ENCODE measurements around the gene BAIAP2.

The BAIAP2 gene

GRCh38 chr17:81134064-81134781, 99.3 kb downstream of the BAIAP2 start:
- TF ChIP-seq, protein P1, sequence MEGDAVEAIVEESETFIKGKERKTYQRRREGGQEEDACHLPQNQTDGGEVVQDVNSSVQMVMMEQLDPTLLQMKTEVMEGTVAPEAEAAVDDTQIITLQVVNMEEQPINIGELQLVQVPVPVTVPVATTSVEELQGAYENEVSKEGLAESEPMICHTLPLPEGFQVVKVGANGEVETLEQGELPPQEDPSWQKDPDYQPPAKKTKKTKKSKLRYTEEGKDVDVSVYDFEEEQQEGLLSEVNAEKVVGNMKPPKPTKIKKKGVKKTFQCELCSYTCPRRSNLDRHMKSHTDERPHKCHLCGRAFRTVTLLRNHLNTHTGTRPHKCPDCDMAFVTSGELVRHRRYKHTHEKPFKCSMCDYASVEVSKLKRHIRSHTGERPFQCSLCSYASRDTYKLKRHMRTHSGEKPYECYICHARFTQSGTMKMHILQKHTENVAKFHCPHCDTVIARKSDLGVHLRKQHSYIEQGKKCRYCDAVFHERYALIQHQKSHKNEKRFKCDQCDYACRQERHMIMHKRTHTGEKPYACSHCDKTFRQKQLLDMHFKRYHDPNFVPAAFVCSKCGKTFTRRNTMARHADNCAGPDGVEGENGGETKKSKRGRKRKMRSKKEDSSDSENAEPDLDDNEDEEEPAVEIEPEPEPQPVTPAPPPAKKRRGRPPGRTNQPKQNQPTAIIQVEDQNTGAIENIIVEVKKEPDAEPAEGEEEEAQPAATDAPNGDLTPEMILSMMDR (IDR thresholded peaks at IDR 0.05) = no peak
- Histone ChIP-seq H3K36me3 (peaks cover 72% of the 10 kb centered on the region), H3K4me3 (ENCODE audit: low read depth in 1 of 2, low read length in 1 of 2) (no peak overlapping the region), H3K9me3 (no peaks in the 10 kb centered on the region), H3K27me3 (no peaks in the 10 kb centered on the region), H3K4me1 (ENCODE audit: control insufficient read depth in 1 of 2, insufficient read depth in 1 of 2, low read depth in 1 of 2, low read length in 1 of 2) (no peaks in the 10 kb centered on the region), H3K27ac (no peak overlapping the region)

DNA sequence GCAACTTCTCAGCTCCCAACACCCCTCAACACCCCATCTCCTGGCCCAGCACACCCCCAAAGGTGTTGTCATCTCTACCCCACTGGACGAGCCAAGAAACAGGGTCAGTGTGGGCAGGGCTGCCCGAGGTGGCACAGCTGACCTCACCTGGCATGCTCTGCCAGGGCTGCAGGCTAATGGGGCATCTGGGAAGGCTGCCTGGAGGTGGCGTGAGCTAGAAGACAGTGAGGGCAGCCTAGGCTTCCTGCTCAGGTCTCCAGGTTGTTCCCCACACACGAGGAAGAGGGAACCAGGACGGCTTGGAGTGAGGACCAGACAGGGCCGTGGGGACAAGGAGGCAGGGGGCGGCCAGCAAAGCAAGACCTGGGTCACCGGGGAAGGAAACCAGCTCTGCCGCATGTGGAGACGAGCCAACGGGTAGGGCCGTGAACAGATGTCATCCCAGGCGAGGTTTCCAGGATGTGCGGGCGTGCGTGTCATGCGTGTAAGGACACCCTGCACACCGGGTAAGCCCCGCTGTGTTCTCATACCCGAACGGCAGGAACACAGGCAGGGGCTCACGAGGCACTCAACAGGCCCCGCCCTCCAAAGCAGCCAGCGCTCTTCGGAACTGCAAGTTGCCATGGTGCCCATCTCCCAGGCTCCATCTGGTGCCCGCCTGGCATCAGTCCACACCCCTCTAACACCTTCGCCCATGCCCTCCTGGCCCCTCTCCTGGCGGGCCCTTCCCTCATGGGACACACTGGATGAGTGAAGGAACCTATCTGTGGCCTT, 100.7 kb downstream of the BAIAP2 start:
- Histone ChIP-seq H3K4me3 (ENCODE audit: low read depth in 1 of 2, low read length in 1 of 2) (no peak overlapping the region), H3K27ac (no peak overlapping the region), H3K36me3 (peaks cover 69% of the 10 kb centered on the region), H3K9me3 (no peaks in the 10 kb centered on the region), H3K27me3 (no peaks in the 10 kb centered on the region), H3K4me1 (ENCODE audit: control insufficient read depth in 1 of 2, insufficient read depth in 1 of 2, low read depth in 1 of 2, low read length in 1 of 2) (no peaks in the 10 kb centered on the region)
- TF ChIP-seq, protein P1 (IDR thresholded peaks at IDR 0.05) = no peak

- TF ChIP-seq, protein P1 (IDR thresholded peaks at IDR 0.05) = no peak
- Histone ChIP-seq H3K4me3 (ENCODE audit: low read depth in 1 of 2, low read length in 1 of 2) (no peak overlapping the region), H3K27me3 (no peaks in the 10 kb centered on the region), H3K27ac (no peak overlapping the region), H3K4me1 (ENCODE audit: control insufficient read depth in 1 of 2, insufficient read depth in 1 of 2, low read depth in 1 of 2, low read length in 1 of 2) (no peaks in the 10 kb centered on the region), H3K36me3 (peaks cover 63% of the 10 kb centered on the region), H3K9me3 (no peaks in the 10 kb centered on the region)
These were observed 101.4 kb downstream of the BAIAP2 start for GRCh38 chr17:81136366-81136765.

DNA sequence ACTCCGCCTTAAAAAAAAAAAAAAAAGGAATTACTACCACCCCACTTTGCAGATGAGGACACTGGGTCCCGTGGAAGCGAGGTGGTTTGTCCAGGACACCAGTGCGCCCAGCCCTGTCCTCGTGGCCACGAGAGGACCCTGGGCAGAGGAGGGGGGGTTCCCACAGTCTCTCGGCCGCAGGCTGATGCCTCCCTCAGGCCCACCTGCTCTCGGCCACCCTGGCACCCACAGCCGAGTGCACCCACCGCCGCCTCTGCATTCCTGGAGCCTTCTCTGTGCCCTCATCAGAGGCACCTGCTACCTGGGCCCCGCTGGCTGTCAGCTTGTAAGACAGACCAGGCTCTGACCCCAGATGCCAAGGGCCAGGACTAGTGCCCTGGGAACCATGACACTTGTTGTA, 102.3 kb downstream of the BAIAP2 start:
- TF ChIP-seq, protein P1 (IDR thresholded peaks at IDR 0.05) = no peak
- Histone ChIP-seq H3K4me1 (ENCODE audit: control insufficient read depth in 1 of 2, insufficient read depth in 1 of 2, low read depth in 1 of 2, low read length in 1 of 2) (peaks cover 5 to 6% of the 10 kb centered on the region in 2 experiments), H3K36me3 (peaks cover 54% of the 10 kb centered on the region), H3K27ac (no peak overlapping the region), H3K9me3 (no peaks in the 10 kb centered on the region), H3K27me3 (no peaks in the 10 kb centered on the region), H3K4me3 (ENCODE audit: low read depth in 1 of 2, low read length in 1 of 2) (no peak overlapping the region)

- no peak overlapping the region for H3K27ac ChIP-seq
- peaks cover 53% of the 10 kb centered on the region for H3K36me3 ChIP-seq
- H3K4me3 ChIP-seq (ENCODE audit: low read depth in 1 of 2, low read length in 1 of 2) = no peak overlapping the region
- no peaks in the 10 kb centered on the region for H3K9me3 ChIP-seq
- H3K27me3 ChIP-seq = no peaks in the 10 kb centered on the region
- H3K4me1 ChIP-seq (ENCODE audit: control insufficient read depth in 1 of 2, insufficient read depth in 1 of 2, low read depth in 1 of 2, low read length in 1 of 2) = peaks cover 11 to 14% of the 10 kb centered on the region in 2 experiments
- TF ChIP-seq, protein P1 (IDR thresholded peaks at IDR 0.05) = no peak
These were observed 103.1 kb downstream of the BAIAP2 start for GRCh38 chr17:81138083-81138482.
